GM19395 (cell line): ENCODE measurements around the gene HLA-DMA.

Experiments
- ATAC-seq: cut with Tn5 transposase; IDR thresholded peaks from one replicate; pipeline ENCODE4 v1.9.1; 2021; ENCODE audit warnings: mild to moderate bottlenecking, moderate library complexity; ENCODE audit not compliant: unreplicated experiment

The HLA-DMA gene

GRCh38 chr6:32974541-32975308 lies 21.8 kb upstream of the HLA-DMA start:
- ATAC-seq, result no peak

- no peak for ATAC-seq
Observed at GRCh38 chr6:32974016-32974333, 21.1 kb upstream of the HLA-DMA start.

- ATAC-seq, result no peak
Observed at GRCh38 chr6:32973144-32974015, 20.5 kb upstream of the HLA-DMA start.

GRCh38 chr6:32972353-32973143 lies 19.7 kb upstream of the HLA-DMA start:
- peak; percentile 6 for ATAC-seq

GRCh38 chr6:32971581-32972352 lies 18.9 kb upstream of the HLA-DMA start:
- peak; percentile 58 for ATAC-seq

GRCh38 chr6:32971242-32971580 lies 18.3 kb upstream of the HLA-DMA start:
- no peak for ATAC-seq

GRCh38 chr6:32970413-32971241 lies 17.7 kb upstream of the HLA-DMA start:
- no peak for ATAC-seq

- ATAC-seq, result no peak
Observed at GRCh38 chr6:32969685-32970412, 17.0 kb upstream of the HLA-DMA start.

GRCh38 chr6:32968867-32969684 lies 16.2 kb upstream of the HLA-DMA start:
- ATAC-seq, result no peak

- ATAC-seq, result no peak
Observed at GRCh38 chr6:32968093-32968866, 15.4 kb upstream of the HLA-DMA start, which contains the start of gene BRD2. Gene BRD2 (plus strand): TSS chr6:32968594. CDS start chr6:32972899, 4,305 bp downstream.

- no peak for ATAC-seq
Observed at GRCh38 chr6:32967151-32968091, 14.5 kb upstream of the HLA-DMA start.

GRCh38 chr6:32964776-32965175 lies 11.9 kb upstream of the HLA-DMA start:
- ATAC-seq, result no peak

GRCh38 chr6:32963866-32964265 lies 11.0 kb upstream of the HLA-DMA start:
- no peak for ATAC-seq

- no peak for ATAC-seq
Observed at GRCh38 chr6:32962213-32962826, 9.4 kb upstream of the HLA-DMA start.

GRCh38 chr6:32960563-32960962 lies 7.7 kb upstream of the HLA-DMA start:
- no peak for ATAC-seq

GRCh38 chr6:32956176-32956575 lies 3.3 kb upstream of the HLA-DMA start:
- no peak for ATAC-seq
